GM18499 (cell line): ENCODE measurements around the gene BTBD10.

Experiments used
- ATAC-seq: cut with Tn5 transposase; IDR thresholded peaks from one replicate; pipeline ENCODE4 v1.9.1; 2021; ENCODE audit warnings: moderate number of reproducible peaks; ENCODE audit not compliant: insufficient read depth, unreplicated experiment

The BTBD10 gene

DNA sequence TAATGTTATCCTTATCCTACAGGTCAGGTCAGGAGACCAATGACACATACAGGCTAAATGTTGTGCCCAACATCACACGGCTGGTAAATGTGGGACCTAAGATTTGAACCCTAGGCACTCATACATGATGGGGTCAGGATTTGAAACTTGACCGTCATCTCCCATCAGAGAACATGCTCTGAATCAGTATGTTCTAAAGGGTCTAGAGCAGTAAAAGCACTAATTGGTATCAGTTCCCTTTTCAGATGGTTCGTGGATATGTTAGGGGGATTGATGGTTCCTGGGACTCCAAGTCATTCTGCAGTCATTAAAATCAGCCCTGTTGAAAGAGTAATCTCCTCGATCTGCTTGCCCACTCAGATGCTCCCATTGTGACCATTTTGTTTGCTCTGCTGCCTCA is 120.0 kb downstream of the BTBD10 start:
- ATAC-seq, result peak; percentile 58

GRCh38 chr11:13341026-13341425 is 122.0 kb downstream of the BTBD10 start:
- ATAC-seq, result no peak

DNA sequence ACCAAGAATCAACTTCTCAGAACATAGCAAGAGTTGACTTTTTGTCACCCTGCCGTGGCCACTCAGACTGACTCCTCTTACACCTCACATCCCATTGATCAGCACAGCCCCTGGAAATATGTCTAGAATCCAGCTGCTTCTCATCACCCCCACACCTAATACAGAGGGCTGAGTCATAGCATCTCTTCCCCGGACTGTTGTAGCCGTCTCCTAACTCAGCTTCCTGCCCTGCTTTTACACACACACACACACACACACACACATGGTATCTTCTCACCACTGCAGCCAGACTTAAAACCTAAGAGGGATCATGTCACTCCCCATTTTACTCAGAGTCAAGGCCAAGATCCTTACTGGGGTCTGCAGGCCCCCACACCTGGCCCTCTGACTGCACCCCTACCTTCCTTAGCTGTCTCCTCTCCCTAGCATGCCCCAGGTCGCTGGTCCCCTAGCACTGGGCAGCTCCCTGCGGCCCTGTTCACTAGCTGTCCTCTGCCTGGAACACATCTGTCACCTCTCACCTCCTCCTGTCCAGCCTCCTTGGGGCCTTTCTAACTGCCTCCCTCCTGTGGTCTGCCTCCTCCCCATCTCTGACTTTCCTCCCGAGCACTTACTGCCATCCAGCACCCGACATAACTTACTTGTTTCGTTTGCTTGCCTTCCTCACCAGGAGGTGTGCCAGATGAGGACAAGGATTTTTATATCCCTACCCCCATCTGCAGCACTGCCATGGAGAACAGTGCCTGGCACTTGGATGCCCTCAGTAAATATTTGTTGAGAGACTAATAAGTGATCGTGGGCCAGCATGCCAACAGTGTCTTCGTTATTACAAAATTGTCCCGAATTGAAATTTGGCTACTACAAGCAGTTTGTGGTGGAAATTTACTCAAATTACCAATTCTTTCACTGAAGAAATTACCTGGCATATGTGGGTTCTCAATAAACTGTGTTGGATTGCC is 123.5 kb downstream of the BTBD10 start:
- ATAC-seq, result no peak

DNA sequence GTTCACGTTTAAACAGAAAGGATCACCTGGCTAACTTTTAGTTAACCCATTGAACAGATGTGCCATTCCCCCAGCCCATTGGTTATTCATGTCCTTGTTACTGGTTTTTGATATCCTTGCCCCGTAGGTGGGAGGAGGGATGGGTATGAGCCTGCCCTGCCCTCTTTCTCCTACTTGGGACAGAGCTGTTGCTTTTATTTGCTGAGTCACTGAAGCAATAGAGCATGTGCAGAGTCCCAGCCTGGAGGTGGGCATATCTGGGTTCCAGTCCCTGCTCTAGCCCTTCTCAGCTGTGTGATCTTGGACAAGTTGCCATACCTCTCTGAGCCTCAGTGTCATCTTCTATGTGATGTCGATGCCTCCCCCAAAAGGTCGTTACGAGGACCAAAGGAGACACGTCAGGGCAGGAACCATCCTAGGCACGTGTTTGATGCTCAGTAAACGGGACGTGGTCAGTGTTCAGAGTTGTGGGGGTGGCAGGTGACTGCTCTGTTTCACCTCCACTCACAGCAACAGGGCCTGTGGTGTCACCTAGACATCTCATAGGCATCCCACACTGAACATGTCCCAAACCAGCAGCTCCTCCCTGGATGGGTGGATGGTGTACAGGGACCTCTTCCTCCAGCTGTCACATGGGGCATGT is 124.5 kb downstream of the BTBD10 start:
- ATAC-seq, result no peak

- no peak for ATAC-seq
Observed at GRCh38 chr11:13338019-13338426, 125.0 kb downstream of the BTBD10 start.
